H1 (cell line): ENCODE data around the gene IFITM2. TPM values are rescaled to one million over a fixed set of nuclear protein-coding genes. Genes with fewer than 3 reads are reported as not detected.

Source experiments
- CTCF ChIA-PET: fragments of 300-600 bp; sonication (Branson Sonifier 250); formaldehyde crosslinking; loops from one replicate; lab custom pipeline; 2021; ENCODE audit not compliant: partially characterized antibody; lab: Charles Lee
- POLR2A ChIA-PET: fragments of 300-600 bp; sonication (Branson Sonifier 250); formaldehyde crosslinking; loops from one replicate; lab custom pipeline; 2021; ENCODE audit warnings: inconsistent platforms; ENCODE audit not compliant: partially characterized antibody; lab: Charles Lee
- DNase-seq, 2 experiments: peaks; one replicate each; pipeline versions ENCODE4 v3.0.0 to v3.0.0-alpha.2; 2010 to 2022; ENCODE audit warnings: low spot score in 2 of 2, low read depth in 1 of 2, mixed read lengths in 1 of 2
- FAIRE-seq: peaks from 2 replicates; lab custom pipeline; 2011; peaks lifted over from hg19 to GRCh38; lab: Jason Lieb, UNC
- H2AFZ ChIP-seq: 2 replicates; pipeline ENCODE4 v1.8.1; 2012; ENCODE audit warnings: low read length, inconsistent platforms
- H2AK5ac ChIP-seq: 2 replicates; pipeline ENCODE4 v1.6.1; 2013; ENCODE audit warnings: low read depth, low read length
- H2BK120ac ChIP-seq: replicated peaks from 2 replicates; pipeline ENCODE3; 2013; ENCODE audit warnings: low read depth, low read length, inconsistent platforms
- H2BK12ac ChIP-seq: 2 replicates; pipeline ENCODE4 v1.6.1; 2013; ENCODE audit warnings: low read depth, low read length
- H2BK15ac ChIP-seq: 2 replicates; pipeline ENCODE4 v1.6.1; 2013; ENCODE audit warnings: low read length
- H2BK20ac ChIP-seq: 2 replicates; pipeline ENCODE4 v1.6.1; 2013; ENCODE audit warnings: low read length
- H2BK5ac ChIP-seq: 2 replicates; pipeline ENCODE4 v1.6.1; 2013; ENCODE audit warnings: low read depth, low read length
- H3K14ac ChIP-seq: 2 replicates; pipeline ENCODE4 v1.6.1; 2013; ENCODE audit warnings: inconsistent platforms; ENCODE audit not compliant: insufficient read length
- H3K18ac ChIP-seq: 2 replicates; pipeline ENCODE4 v1.6.1; 2013; ENCODE audit warnings: low read length; ENCODE audit errors: extremely low read depth
- H3K23ac ChIP-seq: 2 replicates; pipeline ENCODE4 v1.6.1; 2013; ENCODE audit warnings: inconsistent platforms; ENCODE audit not compliant: insufficient read length
- H3K23me2 ChIP-seq: 2 replicates; pipeline ENCODE4 v1.6.1; 2013; ENCODE audit warnings: low read depth, low read length
- H3K27ac ChIP-seq: 2 replicates; pipeline ENCODE4 v1.6.1; 2011; ENCODE audit warnings: low read depth, low read length, inconsistent platforms
- H3K27me3 ChIP-seq, 4 experiments: replicated peaks in 1 of 4; 1 replicate in 1 of 4; 2 replicates in 3 of 4; pipeline versions ENCODE4 v1.6.1 to v1.8.1; 2011 to 2013; ENCODE audit warnings: low read length in 3 of 4, mild to moderate bottlenecking in 3 of 4, inconsistent platforms in 2 of 4, mixed read lengths in 2 of 4, moderate library complexity in 1 of 4; ENCODE audit not compliant: control insufficient read depth in 3 of 4, insufficient read depth in 3 of 4; ENCODE audit errors: extremely low read depth in 1 of 4
- H3K36me3 ChIP-seq, 4 experiments: 2 replicates each; pipeline versions ENCODE4 v1.6.1 to v1.8.1; 2011 to 2013; ENCODE audit warnings: mild to moderate bottlenecking in 4 of 4, low read length in 3 of 4, moderate library complexity in 2 of 4, control low read depth in 1 of 4, inconsistent platforms in 1 of 4; ENCODE audit not compliant: insufficient read depth in 4 of 4, control insufficient read depth in 2 of 4
- H3K4ac ChIP-seq: replicated peaks from 2 replicates; pipeline ENCODE3; 2013; ENCODE audit warnings: low read length, low read depth, mixed read lengths, inconsistent platforms; ENCODE audit not compliant: insufficient read length
- H3K4me1 ChIP-seq, 4 experiments: replicated peaks in 1 of 4; 1 replicate in 1 of 4; 2 replicates in 3 of 4; pipeline versions ENCODE4 v1.6.1 to v1.8.1; 2011 to 2013; ENCODE audit warnings: low read length in 3 of 4, inconsistent platforms in 2 of 4, mixed read lengths in 1 of 4; ENCODE audit not compliant: insufficient read depth in 4 of 4, control insufficient read depth in 3 of 4
- H3K4me2 ChIP-seq, 2 experiments: 2 replicates each; pipeline versions ENCODE4 v1.6.1 to v1.8.1; 2011 to 2013; ENCODE audit warnings: low read depth in 2 of 2, low read length in 2 of 2, control low read depth in 1 of 2, inconsistent platforms in 1 of 2, mild to moderate bottlenecking in 1 of 2; ENCODE audit not compliant: insufficient read depth in 1 of 2
- H3K4me3 ChIP-seq, 4 experiments: fragments of 200-600, 300-600 bp in 1 of 4; sonication (generic), shearing (Covaris generic), sonication (Bioruptor Twin) in 1 of 4; 2 replicates each; pipeline versions ENCODE4 v1.5.1 to v1.8.1; 2011 to 2016; ENCODE audit warnings: low read length in 4 of 4, low read depth in 3 of 4, control low read depth in 2 of 4, inconsistent platforms in 2 of 4, mild to moderate bottlenecking in 2 of 4, mixed read lengths in 1 of 4, moderate library complexity in 1 of 4; ENCODE audit not compliant: insufficient read depth in 2 of 4; ENCODE audit errors: extremely low read depth in 1 of 4
- H3K56ac ChIP-seq: replicated peaks from 2 replicates; pipeline ENCODE3; 2013; ENCODE audit warnings: low read depth, mild to moderate bottlenecking, mixed read lengths, low read length, inconsistent platforms; ENCODE audit not compliant: insufficient read length
- H3K79me1 ChIP-seq: 2 replicates; pipeline ENCODE4 v1.6.1; 2013; ENCODE audit warnings: low read depth, low read length, control low read depth
- H3K79me2 ChIP-seq, 2 experiments: 2 replicates each; pipeline versions ENCODE4 v1.6.1 to v1.8.1; 2012 to 2013; ENCODE audit warnings: low read length in 2 of 2, mild to moderate bottlenecking in 2 of 2, inconsistent platforms in 1 of 2; ENCODE audit not compliant: insufficient read depth in 2 of 2, control insufficient read depth in 1 of 2
- H3K9ac ChIP-seq, 4 experiments: replicated peaks in 1 of 4; 1 replicate in 1 of 4; 2 replicates in 3 of 4; pipeline versions ENCODE4 v1.6.1 to v1.8.1; 2011 to 2013; ENCODE audit warnings: low read depth in 3 of 4, low read length in 3 of 4, control low read depth in 2 of 4, mild to moderate bottlenecking in 2 of 4, moderate library complexity in 2 of 4, inconsistent platforms in 1 of 4; ENCODE audit errors: extremely low read depth in 1 of 4
- H3K9me3 ChIP-seq, 2 experiments: 2 replicates each; pipeline versions ENCODE4 v1.6.1 to v1.8.1; 2012 to 2013; ENCODE audit warnings: mild to moderate bottlenecking in 2 of 2, moderate library complexity in 2 of 2, control low read depth in 1 of 2, inconsistent platforms in 1 of 2, low read depth in 1 of 2, low read length in 1 of 2, mixed read lengths in 1 of 2; ENCODE audit not compliant: insufficient read depth in 2 of 2
- H4K20me1 ChIP-seq, 2 experiments: replicated peaks in 1 of 2; 2 replicates each; pipeline versions ENCODE3 to v1.8.1; 2011 to 2013; ENCODE audit warnings: inconsistent platforms in 2 of 2, low read length in 2 of 2, mild to moderate bottlenecking in 1 of 2; ENCODE audit not compliant: insufficient read depth in 2 of 2, control insufficient read depth in 1 of 2
- H4K5ac ChIP-seq: 2 replicates; pipeline ENCODE4 v1.6.1; 2013; ENCODE audit warnings: low read length, low read depth, mixed read lengths, inconsistent platforms; ENCODE audit not compliant: insufficient read length
- H4K8ac ChIP-seq: 2 replicates; pipeline ENCODE4 v1.8.0; 2013; ENCODE audit warnings: mild to moderate bottlenecking, moderate library complexity, low read length, inconsistent platforms; ENCODE audit not compliant: insufficient read depth; ENCODE audit errors: extremely low read depth
- H4K91ac ChIP-seq: replicated peaks from 2 replicates; pipeline ENCODE3; 2013; ENCODE audit warnings: low read length, mixed read lengths, inconsistent platforms; ENCODE audit not compliant: insufficient read length
- BCL11A ChIP-seq, 2 experiments: IDR thresholded peaks; one replicate each; pipeline ENCODE4 v1.6.1; 2011; ENCODE audit warnings: low read depth in 2 of 2, low read length in 2 of 2, mild to moderate bottlenecking in 2 of 2
- CBX8 ChIP-seq: fragments of 300-800, 300-1000 bp; sonication (generic); IDR thresholded peaks from 2 replicates; pipeline ENCODE4 v1.7.1; 2016; ENCODE audit warnings: low read depth, low read length, borderline replicate concordance
- HDAC2 ChIP-seq, 2 experiments: fragments of 300-600 bp in 1 of 2; sonication (generic) in 1 of 2; IDR thresholded peaks; 2 replicates each; pipeline ENCODE4 v1.6.1; 2011 to 2012; ENCODE audit warnings: low read depth in 2 of 2, low read length in 2 of 2, mild to moderate bottlenecking in 2 of 2, moderate library complexity in 2 of 2, borderline replicate concordance in 1 of 2, inconsistent platforms in 1 of 2
- JUN ChIP-seq: IDR thresholded peaks from 2 replicates; pipeline ENCODE4 v1.6.1; 2011; ENCODE audit warnings: low read depth, mild to moderate bottlenecking, improper control_type of control experiment, low read length
- NANOG ChIP-seq: IDR thresholded peaks from 2 replicates; pipeline ENCODE4 v1.6.1; 2011; ENCODE audit warnings: low read length, low read depth, mild to moderate bottlenecking, inconsistent platforms; ENCODE audit not compliant: insufficient read depth, poor library complexity, severe bottlenecking
- POLR2AphosphoS5 ChIP-seq: IDR thresholded peaks from 2 replicates; pipeline ENCODE4 v1.6.1; 2011; ENCODE audit warnings: low read depth, low read length
- TAF1 ChIP-seq: IDR thresholded peaks from 2 replicates; pipeline ENCODE4 v1.6.1; 2011; ENCODE audit warnings: mild to moderate bottlenecking, low read depth, low read length
- TBP ChIP-seq: IDR thresholded peaks from 2 replicates; pipeline ENCODE4 v1.6.1; 2011; ENCODE audit warnings: low read depth, low read length, improper control_type of control experiment
- WGBS, 2 experiments: shearing (Covaris generic) in 1 of 2; methylation state at CpG; one replicate each; pipeline versions ENCODE4 v1.1.6 to v1.1.7; 2013 to 2015; ENCODE audit warnings: low lambda C conversion rate in 2 of 2, mixed read lengths in 2 of 2, inconsistent platforms in 1 of 2, low coverage in 1 of 2, missing lambda C conversion rate in 1 of 2; ENCODE audit not compliant: insufficient replicate concordance in 2 of 2, insufficient coverage in 1 of 2, insufficient read length in 1 of 2; ENCODE audit errors: extremely low coverage in 1 of 2, missing lambda C conversion rate in 1 of 2; 5-methylcytosine and 5-hydroxymethylcytosine counted together
- polyA plus RNA-seq, 7 experiments: library from polyadenylated mRNA; depleted of rRNA in 3 of 7; stranded (reverse) in 5 of 7; unstranded in 2 of 7; fragments of >200 nt in 5 of 7; fragments of 200-250 nt in 2 of 7; gene quantifications; 1 replicate in 5 of 7; 2 replicates in 1 of 7; 4 replicates in 1 of 7; pipeline versions ENCODE4 v1.2.1 to v1.2.3, GENCODE V29; 2011 to 2013; ENCODE audit warnings: missing spikeins in 2 of 7, mixed read lengths in 2 of 7
- total RNA-seq: library from RNA; stranded (reverse); fragmentation: NEBNext Ultra II Directional; extraction: Animal tissue kit (Norgen Biotek cat#: 25700); gene quantifications from 2 replicates; pipeline ENCODE4 v1.2.1, GENCODE V29; 2021

IFITM2 gene
- total and polyA plus RNA-seq, 2 of the 8 experiments (the other 6 are each of a cell fraction or from before 2014, with no cell fraction given) = 399 to 764 TPM

DNA sequence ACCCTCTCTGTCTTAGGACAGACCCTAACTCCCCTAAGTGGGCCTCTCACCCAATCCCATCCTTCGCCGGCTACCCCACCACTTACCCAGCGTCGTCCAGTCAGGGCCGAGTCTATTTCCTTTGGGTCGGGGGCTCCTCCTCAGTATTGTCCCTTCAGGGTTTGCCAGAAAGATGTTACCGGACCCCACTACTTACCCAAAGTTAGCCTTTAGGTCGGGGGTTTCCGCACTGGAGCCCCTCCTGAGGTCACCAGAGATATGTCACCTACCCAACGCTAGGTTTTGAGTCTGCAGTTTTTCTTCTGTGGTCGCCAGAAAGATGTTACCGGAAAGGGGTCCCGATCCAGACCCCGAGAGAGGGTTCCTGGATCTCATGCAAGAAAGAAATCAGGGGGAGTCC is 43.8 kb downstream of the IFITM2 start:
- Histone ChIP-seq H3K4me3 (no peak overlapping the region), H3K36me3 (peaks cover 0 to 1% (median 0%) of the 10 kb centered on the region in 4 experiments; a peak in 1 of 8 replicates), H3K27ac (no peak overlapping the region), H2BK20ac (no peak overlapping the region), H3K79me1 (no peaks in the 10 kb centered on the region), H3K9ac (no peak overlapping the region), H3K14ac (no peak overlapping the region), H3K27me3 (no peaks in the 10 kb centered on the region; a peak in 1 of 7 replicates), H4K8ac (no peak overlapping the region), H2BK120ac (no peak overlapping the region), H4K5ac (no peak overlapping the region), H2BK12ac (no peak overlapping the region), H3K4me1 (peaks cover 4 to 11% (median 7%) of the 10 kb centered on the region in 4 experiments), H3K23ac (no peak overlapping the region), H3K9me3 (peaks cover 0 to 1% of the 10 kb centered on the region in 2 experiments; a peak in 1 of 4 replicates), H4K91ac (no peak overlapping the region), H3K23me2 (peaks cover 14% of the 10 kb centered on the region), H3K18ac (no peak overlapping the region), H3K4ac (no peak overlapping the region), H3K4me2 (no peak overlapping the region), H3K79me2 (peaks cover 0 to under 1% of the 10 kb centered on the region in 2 experiments; a peak in 1 of 4 replicates), H4K20me1 (peaks cover 0 to 2% of the 10 kb centered on the region in 2 experiments), H3K56ac (no peak overlapping the region), H2BK15ac (no peak overlapping the region), H2BK5ac (no peak overlapping the region), H2AFZ (no peak overlapping the region), H2AK5ac (no peak overlapping the region)
- TF ChIP-seq NANOG = no peak
- TF ChIP-seq POLR2AphosphoS5 = no peak
- no peak for TF ChIP-seq TBP
- no peak for TF ChIP-seq CBX8
- no peak for TF ChIP-seq TAF1
- no peak for TF ChIP-seq BCL11A (IDR thresholded peaks at IDR 0.05; ENCODE audit: low read depth in 2 of 2, low read length in 2 of 2)
- TF ChIP-seq JUN = no peak
- TF ChIP-seq HDAC2 (IDR thresholded peaks at IDR 0.05; ENCODE audit: borderline replicate concordance in 1 of 2, low read depth in 2 of 2, low read length in 2 of 2) = no peak
- 94% methylated on average over 14 of the region's 14 CpGs; no CpG with 5 or more reads in 1 of the 2 experiments for WGBS, 2 experiments
- DNase-seq = no peak
- CTCF ChIA-PET = interaction anchor here (1.1 to 1.4 kb wide), 2 partner anchors 14 to 46 kb away, joined by 3 to 4 read pairs; no protein-coding TSS in a partner anchor
- POLR2A ChIA-PET = interaction anchor here (0.9 to 2.1 kb wide), 2 partner anchors 11 to 101 kb away, joined by 3 to 7 read pairs; no protein-coding TSS in a partner anchor
- no peak for FAIRE-seq
